GM21360 (cell line): ENCODE results near the gene OBP2A.

Experiments
- ATAC-seq: cut with Tn5 transposase; IDR thresholded peaks from one replicate; pipeline ENCODE4 v1.9.1; 2021; ENCODE audit warnings: mild to moderate bottlenecking, moderate library complexity; ENCODE audit not compliant: unreplicated experiment

The OBP2A gene

GRCh38 chr9:135575995-135576631 lies 30.2 kb downstream of the OBP2A start:
- no peak for ATAC-seq

- no peak for ATAC-seq
Observed at GRCh38 chr9:135577256-135577655, 31.3 kb downstream of the OBP2A start.

- no peak for ATAC-seq
Observed at GRCh38 chr9:135579356-135579755, 33.4 kb downstream of the OBP2A start.

- no peak for ATAC-seq
Observed at GRCh38 chr9:135579889-135580660, 34.1 kb downstream of the OBP2A start.

GRCh38 chr9:135580664-135581380 lies 34.9 kb downstream of the OBP2A start:
- no peak for ATAC-seq

- ATAC-seq, result no peak
Observed at GRCh38 chr9:135581636-135582426, 35.9 kb downstream of the OBP2A start.

GRCh38 chr9:135582541-135582940 lies 36.6 kb downstream of the OBP2A start:
- ATAC-seq, result no peak

DNA sequence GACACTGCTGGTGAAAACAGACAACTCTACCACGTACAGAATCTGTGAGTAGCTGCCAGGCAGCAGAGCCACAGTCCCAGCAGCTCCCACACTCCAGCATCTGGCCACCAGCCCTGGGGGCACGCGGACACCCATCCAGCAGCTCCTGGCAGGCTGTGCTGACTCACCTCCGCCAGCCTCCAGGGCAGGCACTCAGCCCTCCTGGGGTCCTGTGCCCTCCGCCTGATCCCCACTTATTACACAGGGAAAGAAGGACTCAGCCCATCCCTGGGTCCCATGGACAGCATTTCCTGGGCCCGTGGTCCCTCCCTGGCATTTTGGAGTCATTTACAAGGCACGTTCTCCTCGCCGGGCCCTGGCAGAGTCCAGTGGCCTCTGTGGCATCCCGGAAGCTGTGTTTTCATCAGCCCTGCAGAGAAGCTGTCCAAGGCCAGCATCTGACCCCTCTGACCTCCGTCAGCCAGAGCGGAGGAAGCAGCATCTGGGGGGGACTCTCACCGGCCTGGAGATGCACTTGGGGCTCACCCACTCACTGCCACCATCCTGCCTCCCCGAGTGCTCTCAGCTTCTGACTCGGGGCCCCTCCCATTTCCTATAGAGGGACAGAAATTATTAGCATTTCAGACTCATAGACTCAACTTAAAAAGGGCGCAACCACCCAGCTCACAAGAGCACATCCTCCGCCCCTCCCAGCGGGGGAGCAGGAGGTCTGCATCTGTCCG lies 37.2 kb downstream of the OBP2A start:
- ATAC-seq, result no peak

DNA sequence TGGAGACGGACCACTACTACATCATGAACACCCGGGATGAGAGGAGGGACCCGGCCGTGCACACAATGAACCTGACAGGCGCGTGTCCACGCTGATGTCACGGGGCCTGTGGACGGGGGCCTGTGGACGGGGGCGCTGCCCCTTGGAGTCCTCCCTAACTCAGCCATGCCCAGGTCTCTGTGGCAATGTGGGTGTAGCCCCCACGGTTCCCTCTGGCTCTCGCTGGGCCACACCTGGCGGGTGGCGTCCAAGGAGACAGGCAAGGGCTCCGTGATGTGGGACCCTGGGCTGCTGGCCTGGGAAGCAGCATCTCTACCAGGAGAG lies 37.7 kb downstream of the OBP2A start:
- no peak for ATAC-seq

GRCh38 chr9:135584371-135584770 lies 38.4 kb downstream of the OBP2A start:
- ATAC-seq, result no peak

- ATAC-seq, result no peak
Observed at GRCh38 chr9:135584934-135585333, 39.0 kb downstream of the OBP2A start.

- ATAC-seq, result no peak
Observed at GRCh38 chr9:135586601-135587109, 40.7 kb downstream of the OBP2A start.

- ATAC-seq, result no peak
Observed at GRCh38 chr9:135587658-135588057, 41.7 kb downstream of the OBP2A start.

DNA sequence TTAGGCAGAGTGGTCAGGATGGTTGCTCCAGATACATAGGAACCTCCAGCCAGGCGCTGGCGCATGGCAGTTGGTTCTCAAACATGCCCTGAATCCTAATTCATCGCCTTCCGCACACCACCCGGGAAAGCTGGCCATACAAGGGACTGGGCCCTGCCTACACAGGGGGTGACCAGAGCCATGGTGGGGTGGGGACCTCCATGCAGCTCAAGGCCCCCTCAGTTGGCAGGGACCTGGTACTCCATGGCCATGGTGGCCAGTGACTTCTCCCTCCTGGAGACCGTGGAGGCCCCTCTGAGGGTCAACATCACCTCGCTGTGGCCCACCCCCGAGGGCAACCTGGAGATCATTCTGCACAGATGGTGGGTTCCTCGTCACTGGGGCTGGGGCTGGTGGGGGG lies 42.4 kb downstream of the OBP2A start:
- ATAC-seq, result no peak

- no peak for ATAC-seq
Observed at GRCh38 chr9:135588886-135589595, 43.1 kb downstream of the OBP2A start.

DNA sequence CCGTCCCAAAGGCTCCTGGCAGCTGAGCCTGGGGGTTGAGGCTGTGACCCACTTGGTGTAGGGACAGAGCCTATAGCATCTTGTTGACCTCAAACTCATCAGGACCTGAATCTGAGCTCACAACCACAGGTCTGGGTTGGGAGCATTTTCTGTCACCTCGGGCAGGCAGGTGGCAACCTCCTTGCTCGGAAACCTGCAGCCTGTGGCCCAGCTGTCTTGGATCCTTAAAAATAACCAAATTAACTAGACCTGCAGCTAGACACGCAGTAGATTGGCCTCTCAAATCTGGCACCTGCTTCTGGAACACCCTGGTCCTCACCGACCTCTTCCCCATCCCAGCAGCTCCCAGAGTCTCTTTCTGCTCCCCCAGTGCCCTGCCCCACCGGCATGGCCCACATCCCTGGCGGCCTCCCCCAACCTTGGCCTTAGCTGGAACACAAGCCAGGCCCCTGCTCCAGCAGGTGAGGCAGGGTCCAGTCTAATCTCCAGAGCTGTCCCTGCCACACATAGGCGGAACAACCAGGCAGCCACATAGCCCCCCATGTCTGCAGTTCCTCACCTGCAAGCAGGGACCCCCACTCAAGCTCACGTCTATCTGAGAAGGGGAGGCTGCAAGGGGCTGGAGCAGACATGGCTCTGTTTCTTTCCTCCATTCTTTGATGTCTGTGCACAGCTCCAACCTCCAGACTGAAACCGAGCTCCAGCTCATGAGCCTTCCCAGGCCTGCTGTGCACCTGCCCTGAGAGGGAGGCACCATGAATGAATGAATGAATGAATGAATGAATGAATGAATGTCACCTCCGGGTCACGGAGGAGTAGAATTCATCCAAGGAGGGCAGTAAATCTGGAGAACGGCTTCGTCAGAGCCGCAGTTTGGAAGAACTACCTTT lies 43.9 kb downstream of the OBP2A start:
- no peak for ATAC-seq

GRCh38 chr9:135590486-135591079 lies 44.7 kb downstream of the OBP2A start:
- no peak for ATAC-seq
